Mesendoderm (in vitro differentiated cells): ENCODE measurements around the gene BAHCC1.

Experiments
- DNase-seq: peaks from one replicate; pipeline ENCODE4 v3.0.0; 2013
- H2AK5ac ChIP-seq: 2 replicates; pipeline ENCODE4 v1.6.1; 2013; ENCODE audit warnings: low read length, inconsistent platforms
- H2BK120ac ChIP-seq: 2 replicates; pipeline ENCODE4 v1.6.1; 2013; ENCODE audit warnings: low read depth, mild to moderate bottlenecking, low read length, moderate library complexity, mixed read lengths
- H2BK15ac ChIP-seq: replicated peaks from 2 replicates; pipeline ENCODE4 v1.6.1; 2013; ENCODE audit warnings: low read depth, mild to moderate bottlenecking, moderate library complexity
- H2BK5ac ChIP-seq: 2 replicates; pipeline ENCODE4 v1.6.1; 2013; ENCODE audit warnings: low read length, inconsistent platforms
- H3K18ac ChIP-seq: 2 replicates; pipeline ENCODE4 v1.6.1; 2013; ENCODE audit warnings: mild to moderate bottlenecking, low read length, mixed read lengths
- H3K23ac ChIP-seq: one replicate; pipeline ENCODE4 v1.6.1; 2013; ENCODE audit warnings: low read length
- H3K27ac ChIP-seq: 2 replicates; pipeline ENCODE4 v1.5.1; 2013; ENCODE audit warnings: low read depth, mild to moderate bottlenecking, inconsistent platforms, low read length, moderate library complexity
- H3K27me3 ChIP-seq: 2 replicates; pipeline ENCODE4 v1.6.1; 2013; ENCODE audit warnings: low read length, control low read depth, mild to moderate bottlenecking, inconsistent platforms; ENCODE audit not compliant: insufficient read depth, poor library complexity
- H3K36me3 ChIP-seq: 2 replicates; pipeline ENCODE4 v1.6.1; 2013; ENCODE audit warnings: low read length, inconsistent platforms; ENCODE audit not compliant: control insufficient read depth, insufficient read depth
- H3K4ac ChIP-seq: one replicate; pipeline ENCODE4 v1.6.1; 2013; ENCODE audit warnings: low read depth, mild to moderate bottlenecking, low read length, moderate library complexity
- H3K4me1 ChIP-seq: 2 replicates; pipeline ENCODE4 v1.6.1; 2013; ENCODE audit warnings: low read depth, low read length, inconsistent platforms; ENCODE audit not compliant: control insufficient read depth
- H3K4me2 ChIP-seq: 2 replicates; pipeline ENCODE4 v1.6.1; 2013; ENCODE audit warnings: low read length
- H3K4me3 ChIP-seq: 2 replicates; pipeline ENCODE4 v1.5.1; 2013; ENCODE audit warnings: mild to moderate bottlenecking, low read length
- H3K56ac ChIP-seq: one replicate; pipeline ENCODE4 v1.6.1; 2013; ENCODE audit warnings: low read length
- H3K79me1 ChIP-seq: 2 replicates; pipeline ENCODE4 v1.6.1; 2013; ENCODE audit warnings: low read length, inconsistent platforms
- H3K79me2 ChIP-seq: 2 replicates; pipeline ENCODE4 v1.6.1; 2013; ENCODE audit warnings: mild to moderate bottlenecking, low read length; ENCODE audit not compliant: control insufficient read depth, insufficient read depth
- H3K9ac ChIP-seq: 2 replicates; pipeline ENCODE4 v1.6.1; 2013; ENCODE audit warnings: low read length, inconsistent platforms
- H4K5ac ChIP-seq: one replicate; pipeline ENCODE4 v1.6.1; 2013; ENCODE audit warnings: low read length
- H4K8ac ChIP-seq: one replicate; pipeline ENCODE4 v1.6.1; 2013; ENCODE audit warnings: low read depth, mild to moderate bottlenecking, control low read depth, low read length, moderate library complexity
- WGBS: extraction: QIAGEN DNeasy Blood & Tissue Kit; methylation state at CpG from one replicate; pipeline ENCODE4 v1.1.7; 2013; ENCODE audit warnings: low lambda C conversion rate, missing lambda C conversion rate; ENCODE audit not compliant: insufficient coverage; ENCODE audit errors: extremely low coverage; 5-methylcytosine and 5-hydroxymethylcytosine counted together

Gene BAHCC1

DNA sequence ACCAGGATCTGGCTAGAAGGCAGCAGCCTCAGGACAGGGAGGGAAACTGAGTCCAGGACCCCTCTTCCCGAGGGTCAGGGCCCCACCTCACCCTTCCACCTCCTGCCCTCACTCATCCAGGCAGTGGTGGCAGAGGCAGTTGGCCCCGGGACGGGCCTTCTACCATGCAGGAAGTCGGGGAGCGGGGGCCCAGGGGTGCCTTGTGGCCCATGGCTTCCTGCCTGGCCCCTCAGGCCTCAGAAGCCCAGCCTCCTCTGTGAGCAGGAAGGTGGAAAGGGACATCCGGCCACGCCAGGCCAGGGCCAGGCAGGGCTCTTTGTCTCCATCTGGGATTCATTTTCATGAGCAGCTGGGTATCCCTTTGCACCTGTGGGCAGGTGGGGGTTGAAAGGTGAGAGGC, 58.5 kb downstream of the BAHCC1 start:
- peaks cover 1% of the 10 kb centered on the region for H3K4me1 ChIP-seq
- H4K5ac ChIP-seq = no peak overlapping the region
- H3K27me3 ChIP-seq = no peaks in the 10 kb centered on the region
- H3K27ac ChIP-seq = no peak overlapping the region
- H3K79me2 ChIP-seq = no peaks in the 10 kb centered on the region
- no peak overlapping the region for H4K8ac ChIP-seq
- WGBS = no CpG with 5 or more reads among the region's 7 CpGs
- H3K4me3 ChIP-seq = no peak overlapping the region
- H3K9ac ChIP-seq = no peak overlapping the region
- no peak overlapping the region for H2BK15ac ChIP-seq
- H3K4ac ChIP-seq = no peak overlapping the region
- no peak overlapping the region for H2BK5ac ChIP-seq
- no peaks in the 10 kb centered on the region for H3K36me3 ChIP-seq
- H3K79me1 ChIP-seq = no peaks in the 10 kb centered on the region
- DNase-seq = no peak
- no peak overlapping the region for H3K18ac ChIP-seq
- H3K4me2 ChIP-seq = no peak overlapping the region
- no peak overlapping the region for H3K23ac ChIP-seq
- no peak overlapping the region for H3K56ac ChIP-seq
- no peak overlapping the region for H2AK5ac ChIP-seq
- H2BK120ac ChIP-seq = no peak overlapping the region

DNA sequence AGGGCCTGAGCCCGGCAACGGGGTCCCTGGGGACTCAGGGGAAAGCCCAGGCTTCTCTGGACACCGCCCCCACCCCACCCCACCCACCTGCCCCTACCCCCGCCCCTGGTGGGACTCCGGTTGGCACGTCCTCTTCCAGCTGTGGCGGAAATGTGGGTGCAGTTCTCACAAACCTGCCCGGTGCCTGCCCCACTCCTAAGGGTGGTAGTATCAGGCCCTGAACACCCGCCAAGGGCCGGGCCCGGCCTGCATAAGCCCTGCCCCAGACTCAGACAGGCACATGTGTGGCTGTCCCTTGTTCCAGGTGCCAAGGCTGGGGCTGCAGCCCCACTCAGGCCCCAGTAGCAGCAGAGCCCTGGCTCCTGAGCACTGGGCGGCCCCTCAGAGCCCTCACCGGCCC, 59.2 kb downstream of the BAHCC1 start:
- Histone ChIP-seq H2AK5ac (no peak overlapping the region), H3K27me3 (no peaks in the 10 kb centered on the region), H3K4me3 (no peak overlapping the region), H3K4ac (no peak overlapping the region), H3K23ac (no peak overlapping the region), H3K4me2 (no peak overlapping the region), H2BK15ac (no peak overlapping the region), H3K36me3 (no peaks in the 10 kb centered on the region), H3K79me2 (no peaks in the 10 kb centered on the region), H3K4me1 (peaks cover 1% of the 10 kb centered on the region), H3K27ac (no peak overlapping the region), H3K18ac (no peak overlapping the region), H3K79me1 (no peaks in the 10 kb centered on the region), H2BK120ac (no peak overlapping the region), H3K9ac (no peak overlapping the region), H2BK5ac (no peak overlapping the region), H3K56ac (no peak overlapping the region), H4K8ac (no peak overlapping the region), H4K5ac (no peak overlapping the region)
- DNase-seq = no peak
- WGBS = no CpG with 5 or more reads among the region's 13 CpGs

DNA sequence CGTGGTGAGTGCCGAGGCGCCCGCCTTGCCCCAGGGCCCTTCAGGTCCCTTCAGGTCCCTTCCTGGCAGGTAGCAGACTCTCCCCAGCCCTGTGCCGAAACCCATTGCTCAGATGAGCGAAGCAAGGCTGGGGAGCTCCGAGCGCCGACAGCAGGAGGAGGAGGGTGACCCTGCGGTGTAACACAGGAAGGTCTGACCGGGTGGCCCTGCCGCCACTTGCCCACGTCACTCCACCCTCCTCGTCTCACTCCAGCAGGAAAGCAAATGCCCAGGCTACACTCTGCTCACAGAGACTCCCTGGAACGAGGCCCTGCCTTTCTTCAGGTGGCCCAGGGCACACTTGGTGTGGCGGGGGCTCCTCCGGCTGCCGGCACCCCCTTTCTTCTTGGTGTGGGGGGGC, 60.1 kb downstream of the BAHCC1 start:
- Histone ChIP-seq H2BK15ac (no peak overlapping the region), H3K56ac (no peak overlapping the region), H2BK5ac (no peak overlapping the region), H3K36me3 (no peaks in the 10 kb centered on the region), H3K27me3 (no peaks in the 10 kb centered on the region), H4K8ac (no peak overlapping the region), H4K5ac (no peak overlapping the region), H3K27ac (no peak overlapping the region), H3K9ac (no peak overlapping the region), H2AK5ac (no peak overlapping the region), H3K23ac (no peak overlapping the region), H3K4ac (no peak overlapping the region), H3K79me1 (no peaks in the 10 kb centered on the region), H3K79me2 (no peaks in the 10 kb centered on the region), H3K4me3 (no peak overlapping the region), H3K4me1 (peaks cover 1% of the 10 kb centered on the region), H2BK120ac (no peak overlapping the region), H3K4me2 (no peak overlapping the region), H3K18ac (no peak overlapping the region)
- no peak for DNase-seq
- WGBS = no CpG with 5 or more reads among the region's 18 CpGs

DNA sequence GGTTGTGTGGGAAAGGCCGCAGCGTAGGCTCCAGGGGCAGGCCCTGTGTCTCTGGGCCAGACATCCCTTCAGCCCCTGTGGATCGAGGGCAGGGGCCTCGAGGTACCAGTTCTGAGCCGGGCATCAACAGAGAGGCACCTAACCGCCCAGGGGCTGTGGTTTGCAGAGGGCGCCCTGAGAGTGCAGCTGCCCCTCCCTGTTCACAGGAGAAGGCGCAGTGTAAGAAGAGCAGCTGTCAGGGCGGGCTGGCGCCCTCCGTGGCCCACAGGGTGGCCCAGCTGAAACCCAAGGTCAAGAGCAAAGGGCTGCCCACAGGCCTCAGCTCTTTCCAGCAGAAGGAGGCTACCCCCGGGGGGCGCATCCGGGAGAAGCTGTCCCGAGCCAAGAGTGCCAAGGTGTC, 60.8 kb downstream of the BAHCC1 start:
- Histone ChIP-seq H3K4me3 (no peak overlapping the region), H3K79me2 (no peaks in the 10 kb centered on the region), H3K36me3 (no peaks in the 10 kb centered on the region), H3K27me3 (no peaks in the 10 kb centered on the region), H3K4ac (no peak overlapping the region), H3K56ac (peak overlapping the region; percentile 6), H2BK15ac (no peak overlapping the region), H3K79me1 (no peaks in the 10 kb centered on the region), H3K27ac (no peak overlapping the region), H3K4me1 (peaks cover 1% of the 10 kb centered on the region), H3K9ac (no peak overlapping the region), H2BK5ac (no peak overlapping the region), H2BK120ac (no peak overlapping the region), H3K4me2 (no peak overlapping the region), H4K8ac (no peak overlapping the region), H4K5ac (no peak overlapping the region), H3K23ac (no peak overlapping the region), H2AK5ac (no peak overlapping the region), H3K18ac (no peak overlapping the region)
- no peak for DNase-seq
- WGBS = no CpG with 5 or more reads among the region's 15 CpGs

DNA sequence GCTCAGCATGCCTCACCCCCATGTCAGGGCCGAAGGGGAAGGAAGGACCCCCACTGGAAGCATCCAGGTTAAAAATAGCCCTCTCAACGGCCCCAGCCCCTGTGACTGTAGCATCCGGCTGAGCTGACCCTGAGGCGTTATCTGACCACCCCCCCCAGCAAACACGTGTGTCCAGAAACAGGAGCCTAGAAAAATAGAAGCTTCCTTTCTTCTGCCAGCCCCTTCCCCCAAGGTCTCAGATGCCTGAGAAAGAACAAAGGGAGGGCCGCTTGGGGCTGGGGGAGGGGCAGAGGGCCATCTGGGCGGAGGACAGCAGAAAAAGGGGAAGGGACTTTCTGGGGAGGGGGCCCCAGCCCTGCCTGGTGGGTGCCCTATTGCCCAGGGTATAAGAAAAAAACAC, 61.5 kb downstream of the BAHCC1 start:
- H3K23ac ChIP-seq = no peak overlapping the region
- no peak overlapping the region for H2BK5ac ChIP-seq
- H4K5ac ChIP-seq = no peak overlapping the region
- peak overlapping the region; percentile 6 for H3K56ac ChIP-seq
- peak; percentile 21 for DNase-seq
- H3K4me2 ChIP-seq = no peak overlapping the region
- H3K4ac ChIP-seq = no peak overlapping the region
- no peaks in the 10 kb centered on the region for H3K36me3 ChIP-seq
- H2BK15ac ChIP-seq = no peak overlapping the region
- H3K9ac ChIP-seq = no peak overlapping the region
- no peaks in the 10 kb centered on the region for H3K79me2 ChIP-seq
- no CpG with 5 or more reads among the region's 7 CpGs for WGBS
- H3K18ac ChIP-seq = no peak overlapping the region
- H3K4me1 ChIP-seq = peaks cover 1% of the 10 kb centered on the region
- no peak overlapping the region for H3K4me3 ChIP-seq
- H2AK5ac ChIP-seq = no peak overlapping the region
- no peak overlapping the region for H4K8ac ChIP-seq
- H3K27ac ChIP-seq = no peak overlapping the region
- no peak overlapping the region for H2BK120ac ChIP-seq
- H3K79me1 ChIP-seq = no peaks in the 10 kb centered on the region
- H3K27me3 ChIP-seq = no peaks in the 10 kb centered on the region

DNA sequence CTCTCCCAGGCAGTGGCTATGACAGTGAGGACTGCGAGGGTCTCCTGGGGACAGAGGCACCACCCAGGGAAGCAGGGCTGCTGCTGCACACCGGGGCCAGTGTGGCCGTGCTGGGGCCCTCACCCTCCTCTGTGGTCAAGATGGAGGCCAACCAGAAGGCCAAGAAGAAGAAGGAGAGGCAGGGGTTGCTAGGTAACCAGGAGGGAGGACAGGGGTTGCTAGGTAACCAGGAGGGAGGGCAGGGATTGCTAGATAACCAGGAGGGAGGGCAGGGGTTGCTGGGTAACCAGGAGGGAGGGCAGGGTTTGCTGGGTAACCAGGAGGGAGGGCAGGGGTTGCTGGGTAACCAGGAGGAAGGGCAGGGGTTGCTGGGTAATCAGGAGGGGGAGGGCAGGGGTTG, 62.1 kb downstream of the BAHCC1 start:
- H2BK120ac ChIP-seq = no peak overlapping the region
- peaks cover 1% of the 10 kb centered on the region for H3K4me1 ChIP-seq
- no peak overlapping the region for H3K56ac ChIP-seq
- no peak overlapping the region for H3K27ac ChIP-seq
- no peak overlapping the region for H2AK5ac ChIP-seq
- no peaks in the 10 kb centered on the region for H3K79me2 ChIP-seq
- no peak overlapping the region for H4K5ac ChIP-seq
- no peak overlapping the region for H3K9ac ChIP-seq
- H3K18ac ChIP-seq = no peak overlapping the region
- H3K4me2 ChIP-seq = no peak overlapping the region
- no peak overlapping the region for H2BK5ac ChIP-seq
- no peak overlapping the region for H4K8ac ChIP-seq
- H3K4ac ChIP-seq = no peak overlapping the region
- no peaks in the 10 kb centered on the region for H3K36me3 ChIP-seq
- peak; percentile 38 for DNase-seq
- no peaks in the 10 kb centered on the region for H3K27me3 ChIP-seq
- no CpG with 5 or more reads among the region's 3 CpGs for WGBS
- H2BK15ac ChIP-seq = no peak overlapping the region
- H3K23ac ChIP-seq = no peak overlapping the region
- no peak overlapping the region for H3K4me3 ChIP-seq
- no peaks in the 10 kb centered on the region for H3K79me1 ChIP-seq
